Right lobe of liver (tissue), 6 donors: Measurements from ENCODE around the gene NKIRAS2. TPM values are rescaled to one million over a fixed set of nuclear protein-coding genes. Genes with fewer than 3 reads are reported as not detected.
A peak's percentile ranks its signal among the peaks of the same experiment; 100 is the strongest.

Experiments used
- ATAC-seq, 4 donors: fragments of 200-7000 bp; cut with Tn5 transposase; one replicate each; pipeline ENCODE4 v1.9.1; 2020; ENCODE audit warnings: mild to moderate bottlenecking in 4 of 4, moderate library complexity in 4 of 4
- DNase-seq, 3 donors: peaks; one replicate each; pipeline ENCODE4 v3.0.0-alpha.2; 2020
- H3K27ac ChIP-seq, 3 donors: fragments of 200-600 bp; one replicate each; pipeline ENCODE4 v1.8.0; 2022
- H3K27me3 ChIP-seq, 2 donors: fragments of 200-600 bp; one replicate each; pipeline ENCODE4 v1.8.0; 2022
- H3K36me3 ChIP-seq, 4 donors: fragments of 200-600 bp; sonication (generic) in 1 of 4; one replicate each; pipeline versions ENCODE4 v1.5.1 to v1.8.0; 2017 to 2022; ENCODE audit warnings: control low read depth in 1 of 4
- H3K4me1 ChIP-seq, 4 donors: fragments of 200-600 bp; sonication (generic) in 1 of 4; one replicate each; pipeline versions ENCODE4 v1.5.1 to v1.8.0; 2017 to 2022; ENCODE audit warnings: control low read depth in 1 of 4
- H3K4me3 ChIP-seq, 3 donors: fragments of 200-600 bp; one replicate each; pipeline ENCODE4 v1.8.0; 2022
- H3K9me3 ChIP-seq, 4 donors: fragments of 200-600 bp; sonication (generic) in 1 of 4; one replicate each; pipeline versions ENCODE4 v1.5.1 to v1.8.0; 2017 to 2022; ENCODE audit warnings: control low read depth in 1 of 4
- POLR2A ChIP-seq: fragments of 450-650 bp; IDR thresholded peaks from one replicate; pipeline ENCODE4 v1.6.1; 2017; ENCODE audit warnings: antibody characterized with exemption, mild to moderate bottlenecking
- WGBS: methylation state at CpG from one replicate; pipeline ENCODE4 v1.1.6; 2018; ENCODE audit warnings: low coverage, low lambda C conversion rate; ENCODE audit not compliant: insufficient coverage; ENCODE audit errors: missing lambda C conversion rate; 5-methylcytosine and 5-hydroxymethylcytosine counted together
- intact Hi-C, 2 donors: fragments of 100-400 bp; cut with DNase I; formaldehyde crosslinking; loops; one replicate each; pipeline versions ENCODE4 v1.11.2 to v1.14.1; 2022
- total RNA-seq, 6 experiments: library from RNA; depleted of rRNA in 2 of 6; stranded (reverse); fragments of >200 nt in 2 of 6; fragmentation: NEBNext Ultra II Directional in 3 of 6; extraction: Animal tissue kit (Norgen Biotek cat#: 25700) in 3 of 6; gene quantifications; one replicate each; pipeline versions ENCODE4 v1.1.0 to v1.2.4, GENCODE V29; 2016 to 2023
- TF ChIP-seq, protein P1 (sequence below), 4 donors: fragments of 200-600 bp in 3 of 4; fragments of 450-650 bp in 1 of 4; IDR thresholded peaks; one replicate each; pipeline versions ENCODE4 v1.5.1 to v1.8.0; 2016 to 2022; ENCODE audit warnings: antibody characterized with exemption in 4 of 4, mild to moderate bottlenecking in 2 of 4
- donor health status: DM: no; HTN: yes; CAD: no.
- donor health status: DM: no; HTN: no; CAD: no.
- donor health status: DM: no; HTN: no; CAD: no.
- donor health status: DM: no; HTN: yes; CAD: no.
- donor health status: DM: no; HTN: yes; CAD: no.

Gene NKIRAS2
- total RNA-seq, 6 experiments from 2014 or later = 11.1 to 27.0 (median 12.3) TPM

- Histone ChIP-seq H3K36me3 (no peaks in the 10 kb centered on the region), H3K4me3 (peak overlapping the region; percentile 58 to 65 (median 59)), H3K9me3 (no peaks in the 10 kb centered on the region), H3K27me3 (no peaks in the 10 kb centered on the region), H3K4me1 (peaks cover 0 to 3% (median 0%) of the 10 kb centered on the region in 4 donors), H3K27ac (no peak overlapping the region)
- intact Hi-C loops = no loop called here
- peak in 3 of 4 donors; percentile 10 to 23 (median 10) for ATAC-seq
- DNase-seq = no peak
- TF ChIP-seq POLR2A = no peak
- TF ChIP-seq, protein P1, sequence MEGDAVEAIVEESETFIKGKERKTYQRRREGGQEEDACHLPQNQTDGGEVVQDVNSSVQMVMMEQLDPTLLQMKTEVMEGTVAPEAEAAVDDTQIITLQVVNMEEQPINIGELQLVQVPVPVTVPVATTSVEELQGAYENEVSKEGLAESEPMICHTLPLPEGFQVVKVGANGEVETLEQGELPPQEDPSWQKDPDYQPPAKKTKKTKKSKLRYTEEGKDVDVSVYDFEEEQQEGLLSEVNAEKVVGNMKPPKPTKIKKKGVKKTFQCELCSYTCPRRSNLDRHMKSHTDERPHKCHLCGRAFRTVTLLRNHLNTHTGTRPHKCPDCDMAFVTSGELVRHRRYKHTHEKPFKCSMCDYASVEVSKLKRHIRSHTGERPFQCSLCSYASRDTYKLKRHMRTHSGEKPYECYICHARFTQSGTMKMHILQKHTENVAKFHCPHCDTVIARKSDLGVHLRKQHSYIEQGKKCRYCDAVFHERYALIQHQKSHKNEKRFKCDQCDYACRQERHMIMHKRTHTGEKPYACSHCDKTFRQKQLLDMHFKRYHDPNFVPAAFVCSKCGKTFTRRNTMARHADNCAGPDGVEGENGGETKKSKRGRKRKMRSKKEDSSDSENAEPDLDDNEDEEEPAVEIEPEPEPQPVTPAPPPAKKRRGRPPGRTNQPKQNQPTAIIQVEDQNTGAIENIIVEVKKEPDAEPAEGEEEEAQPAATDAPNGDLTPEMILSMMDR (IDR thresholded peaks at IDR 0.05) = no peak
- 66% methylated on average over 7 of the region's 8 CpGs for WGBS
These were observed 31.1 kb downstream of the NKIRAS2 start for GRCh38 chr17:42051013-42051400.

DNA sequence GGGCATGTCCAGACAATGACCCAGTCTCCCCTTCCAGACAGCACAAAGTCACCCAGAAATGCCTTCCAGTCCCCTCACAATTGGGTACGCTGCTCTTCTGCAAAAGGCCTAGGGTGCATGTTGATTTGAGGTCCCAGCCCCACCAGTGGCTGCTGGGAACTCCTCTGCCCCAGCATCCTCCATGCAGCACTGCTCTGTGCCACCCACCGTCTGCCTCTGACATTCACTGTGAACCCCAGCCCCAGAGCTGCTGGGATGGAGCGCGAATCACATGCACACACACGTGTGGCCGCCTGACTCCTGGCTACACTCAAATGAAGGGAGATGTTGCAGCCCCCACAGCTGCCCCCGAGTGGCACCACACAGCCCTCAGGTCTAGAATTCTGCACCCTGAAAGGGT, 31.8 kb downstream of the NKIRAS2 start:
- Histone ChIP-seq H3K27ac (no peak overlapping the region), H3K4me3 (no peak overlapping the region), H3K36me3 (no peaks in the 10 kb centered on the region), H3K4me1 (peaks cover 0 to 3% (median 0%) of the 10 kb centered on the region in 4 donors), H3K9me3 (no peaks in the 10 kb centered on the region), H3K27me3 (no peaks in the 10 kb centered on the region)
- TF ChIP-seq, protein P1 (IDR thresholded peaks at IDR 0.05) = no peak
- no peak for TF ChIP-seq POLR2A
- DNase-seq = no peak
- intact Hi-C loops = no loop called here
- ATAC-seq = no peak
- WGBS = no CpG with 5 or more reads among the region's 7 CpGs

DNA sequence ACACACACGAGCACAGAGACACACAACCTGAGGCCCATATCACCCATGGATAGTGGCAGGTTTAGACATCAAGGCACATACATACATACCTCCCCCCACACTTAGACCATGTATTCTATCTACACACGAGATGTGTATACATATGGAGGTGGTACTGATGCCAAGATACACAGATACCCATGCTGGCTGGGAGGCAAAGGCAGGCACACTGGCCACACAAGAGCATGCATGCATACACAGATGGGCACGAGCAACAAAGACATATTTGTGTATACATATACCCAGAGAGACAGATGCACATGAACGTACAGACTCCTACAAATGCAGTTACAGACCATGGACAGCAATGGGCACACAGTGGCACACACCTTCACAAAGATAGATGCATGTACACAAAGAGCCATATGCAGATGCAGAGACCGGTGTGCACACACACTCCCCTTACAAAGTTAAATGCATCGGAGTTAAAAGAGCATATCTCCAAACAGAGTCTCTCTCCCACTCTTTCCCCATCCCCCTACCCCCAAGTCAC, 32.5 kb downstream of the NKIRAS2 start:
- ATAC-seq = no peak
- H3K27ac ChIP-seq = no peak overlapping the region
- H3K4me1 ChIP-seq = peaks cover 0 to 3% (median 0%) of the 10 kb centered on the region in 4 donors
- no peaks in the 10 kb centered on the region for H3K36me3 ChIP-seq
- no peaks in the 10 kb centered on the region for H3K9me3 ChIP-seq
- H3K27me3 ChIP-seq = no peaks in the 10 kb centered on the region
- TF ChIP-seq, protein P1 (IDR thresholded peaks at IDR 0.05) = no peak
- no peak for TF ChIP-seq POLR2A
- 44% methylated on average over 4 of the region's 6 CpGs for WGBS
- DNase-seq = no peak
- H3K4me3 ChIP-seq = no peak overlapping the region
- intact Hi-C loops = no loop called here

- intact Hi-C loops = no loop called here
- no peak for DNase-seq
- 32% methylated on average over 11 of the region's 12 CpGs for WGBS
These were observed 34.0 kb downstream of the NKIRAS2 start for GRCh38 chr17:42053731-42054500.

More at GRCh38 chr17:42053731-42054500, 34.0 kb downstream of the NKIRAS2 start:
- Histone ChIP-seq H3K9me3 (no peaks in the 10 kb centered on the region), H3K27ac (no peak overlapping the region), H3K36me3 (no peaks in the 10 kb centered on the region), H3K4me1 (peaks cover 0 to 3% (median 0%) of the 10 kb centered on the region in 4 donors), H3K27me3 (no peaks in the 10 kb centered on the region), H3K4me3 (no peak overlapping the region)
- no peak for ATAC-seq
- TF ChIP-seq, protein P1 (IDR thresholded peaks at IDR 0.05) = no peak
- no peak for TF ChIP-seq POLR2A
